SK-N-MC (cell line): ENCODE measurements around the gene SNPH.

Source experiments
- EZH2 ChIP-seq: fragments of 200-600 bp; sonication (generic); IDR thresholded peaks from one replicate; pipeline ENCODE4 v1.6.1; 2017; ENCODE audit warnings: antibody characterized with exemption
- FOXP2 ChIP-seq: optimal IDR thresholded peaks from 2 replicates; pipeline ENCODE3; 2011; ENCODE audit warnings: mild to moderate bottlenecking, moderate library complexity; ENCODE audit not compliant: insufficient read depth; ENCODE audit errors: extremely low read length, control extremely low read depth
- POLR2AphosphoS5 ChIP-seq: IDR thresholded peaks from 2 replicates; pipeline ENCODE4 v1.6.1; 2012; ENCODE audit warnings: mild to moderate bottlenecking, low read depth, low read length, borderline replicate concordance

GRCh38 chr20:1301031-1301529, 35.0 kb downstream of the SNPH start:
- no peak for TF ChIP-seq POLR2AphosphoS5
- TF ChIP-seq EZH2: no peak
- no peak for TF ChIP-seq FOXP2
